HL-60/S4 treated with phorbol 12-myristate 13-acetate at 8.2 ng/mL for 4 days and 3 days (cell line): ENCODE data around the gene ITPR1.
"Not testable (repeated sequence)": the region's sequence is repeated elsewhere in the genome, so short reads cannot be mapped to it uniquely, and the experiment has no call there.

Experiments
- in situ Hi-C: fragments of 300-500 bp; cut with MboI; formaldehyde crosslinking; loops from 2 replicates; pipeline ENCODE4 v1.15.0; 2022; ENCODE audit warnings: low sequenced_read_pairs

The ITPR1 gene

DNA sequence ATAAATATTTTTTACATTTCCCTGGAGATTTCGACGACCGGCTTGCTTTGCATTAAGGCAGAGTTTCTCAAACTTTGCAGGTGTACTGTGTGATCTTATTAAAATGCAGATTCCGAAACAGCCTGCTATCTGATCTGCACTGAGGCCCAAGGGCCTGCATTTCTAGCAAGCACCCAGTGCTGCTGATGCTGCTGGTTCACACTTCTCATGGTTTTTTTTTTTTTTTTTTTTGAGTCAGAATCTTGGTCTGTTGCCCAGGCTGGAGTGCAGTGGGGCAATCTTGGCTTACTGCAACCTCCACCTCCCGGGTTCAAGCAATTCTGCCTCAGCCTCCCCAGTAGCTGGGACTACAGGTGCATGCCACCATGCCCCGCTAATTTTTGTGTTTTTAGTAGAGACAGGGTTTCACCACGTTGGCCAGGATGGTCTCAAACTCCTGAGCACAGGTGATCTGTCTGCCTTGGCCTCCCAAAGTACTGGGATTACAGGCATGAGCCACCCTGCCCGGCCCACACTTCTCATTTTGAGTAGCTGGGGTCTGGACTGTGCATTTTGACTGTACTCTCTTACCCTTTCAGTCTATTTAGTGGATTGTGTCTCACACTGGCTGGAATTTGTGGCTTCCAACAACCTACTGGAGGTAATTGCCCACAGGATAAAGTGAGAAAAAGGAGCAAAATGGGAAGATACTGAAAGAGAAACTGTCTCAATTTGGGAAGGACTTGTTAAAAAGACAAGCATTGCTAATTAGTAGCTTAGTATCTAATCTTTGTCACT, 94.1 kb downstream of the ITPR1 start:
- in situ Hi-C loops = no loop called here

DNA sequence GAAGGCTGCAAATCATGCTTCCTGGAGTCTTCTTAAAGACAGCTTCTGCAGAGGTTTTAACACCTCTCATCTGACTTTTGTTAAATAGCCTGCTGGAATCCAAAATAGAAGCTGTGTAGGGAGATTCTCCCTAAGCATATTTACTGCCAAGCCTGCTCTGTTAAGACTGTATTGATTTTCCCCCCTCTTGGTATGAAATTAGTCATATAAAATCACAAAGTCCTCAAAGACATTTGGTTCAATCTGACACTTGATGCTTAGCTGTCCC, 94.6 kb downstream of the ITPR1 start:
- in situ Hi-C loops = no loop called here

DNA sequence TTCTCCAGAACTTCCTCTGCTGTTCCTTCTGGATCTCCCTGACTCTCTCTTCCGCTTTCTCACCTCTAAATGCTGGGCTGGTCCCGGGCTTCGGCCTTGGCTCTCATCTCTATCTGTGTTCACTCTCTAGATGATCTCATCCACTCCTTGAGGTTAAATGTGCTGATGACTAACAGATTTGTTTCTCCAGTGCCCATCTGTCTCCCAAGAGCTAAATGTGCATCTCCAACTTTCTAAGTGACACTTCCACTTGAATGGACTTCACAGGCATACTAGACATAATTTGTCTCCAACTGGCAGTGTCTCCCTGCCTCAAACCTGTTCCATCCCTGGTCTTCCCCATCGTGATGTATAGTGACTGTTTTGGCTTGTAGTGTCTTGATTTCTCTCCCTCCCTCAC, 95.3 kb downstream of the ITPR1 start:
- in situ Hi-C loops = no loop called here

DNA sequence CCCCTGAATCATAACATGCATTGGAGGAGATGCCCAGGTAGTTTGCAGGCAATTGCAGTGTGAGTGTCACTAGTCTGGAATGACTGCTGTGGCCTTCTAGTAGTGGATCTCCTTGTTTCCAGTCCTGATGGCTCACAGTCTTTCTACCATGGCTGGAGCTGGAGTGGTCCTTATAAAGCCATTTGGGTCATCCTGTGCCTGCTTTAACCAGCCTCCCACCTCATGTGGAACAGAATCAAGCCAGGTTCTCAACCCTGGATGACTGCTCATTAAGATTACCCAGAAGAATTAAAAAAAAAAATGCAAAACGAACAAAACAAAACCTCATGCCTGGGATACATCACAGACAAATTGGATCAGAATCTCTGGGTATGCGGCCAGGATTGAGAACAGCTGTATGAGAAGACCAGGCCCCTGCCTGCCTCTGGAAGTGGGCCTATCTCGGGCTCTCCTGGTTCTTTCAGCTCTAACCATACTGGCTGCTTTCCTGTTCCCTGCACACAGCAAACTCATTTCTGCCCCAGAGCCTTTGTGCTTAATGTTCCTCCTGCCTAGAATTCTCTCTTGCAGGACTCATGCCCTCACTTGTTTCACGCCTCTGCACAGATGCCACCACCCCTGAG, 96.4 kb downstream of the ITPR1 start:
- in situ Hi-C loops = no loop called here

DNA sequence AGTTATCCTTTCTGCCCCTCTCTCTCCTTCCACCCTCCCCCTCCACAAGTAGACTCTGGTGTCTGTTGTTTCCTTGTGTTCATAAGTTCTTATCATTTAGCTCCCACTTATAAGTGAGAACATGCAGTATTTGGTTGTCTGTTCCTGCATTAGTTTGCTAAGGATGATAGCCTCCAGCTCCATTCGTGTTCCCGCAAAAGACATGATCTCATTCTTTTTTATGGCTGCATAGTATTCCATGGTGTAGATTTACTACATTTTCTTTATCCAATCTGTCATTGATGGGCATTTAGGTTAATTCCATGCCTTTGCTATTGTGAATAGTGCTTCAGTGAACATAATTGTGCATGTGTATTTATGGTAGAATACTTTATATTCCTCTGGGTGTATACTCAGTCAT, 97.7 kb downstream of the ITPR1 start:
- in situ Hi-C loops = not testable (repeated sequence)

DNA sequence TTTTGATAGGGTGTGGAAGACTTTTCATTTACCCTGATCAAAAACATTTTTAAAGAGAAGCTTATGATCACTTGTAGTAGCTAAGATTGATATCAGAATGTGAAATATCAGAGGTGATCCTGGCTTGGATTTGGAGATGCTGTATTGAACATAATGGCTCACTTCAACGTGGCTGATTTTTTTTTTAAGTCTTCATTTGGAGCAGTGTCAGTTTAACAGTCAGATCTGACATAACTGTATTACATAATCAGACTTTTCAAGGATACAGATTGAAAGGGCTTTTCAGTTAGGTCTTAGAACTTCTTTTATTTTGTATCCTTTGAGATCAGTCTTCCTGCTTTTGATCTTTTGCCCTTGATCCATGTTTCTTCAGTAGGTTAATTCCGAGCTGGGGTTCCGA, 98.5 kb downstream of the ITPR1 start:
- in situ Hi-C loops = no loop called here

DNA sequence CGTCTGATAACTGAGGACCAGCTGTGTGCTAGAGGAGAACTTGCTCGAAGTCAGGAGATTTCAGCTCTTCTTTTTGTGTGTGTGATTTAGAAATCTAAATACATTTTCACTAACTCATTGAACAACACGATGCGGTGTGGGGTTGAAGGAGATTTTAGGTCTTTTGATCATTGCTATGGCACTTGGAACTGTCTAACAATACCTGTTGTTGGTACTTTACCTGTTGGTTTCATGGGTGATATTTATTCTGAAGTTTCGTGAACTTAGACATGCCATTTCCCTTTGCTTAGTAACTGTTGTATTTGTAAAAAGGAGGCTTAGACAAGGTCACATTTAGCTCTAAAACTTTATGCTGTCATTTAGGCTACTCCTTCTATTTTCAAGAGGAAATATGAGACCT, 99.9 kb downstream of the ITPR1 start:
- in situ Hi-C loops = no loop called here

DNA sequence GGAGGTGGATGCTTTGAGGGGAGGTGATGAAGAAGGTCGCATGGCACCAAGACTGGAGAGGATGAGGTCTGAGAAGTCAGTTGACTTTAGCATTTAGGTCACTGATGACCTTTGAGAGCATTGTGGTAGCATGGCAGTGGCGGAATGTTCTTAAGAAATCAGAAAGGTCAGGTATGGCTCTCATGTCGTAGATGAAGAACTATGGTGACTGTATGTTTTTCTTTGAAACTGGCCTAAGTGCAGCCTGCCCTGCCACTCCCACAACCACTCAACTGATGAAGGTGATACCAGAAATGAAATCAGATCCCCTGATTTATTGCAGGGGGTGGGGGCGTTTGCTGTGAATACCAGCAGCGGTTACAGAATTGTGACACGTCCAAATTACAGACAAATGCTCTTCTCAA, 102.6 kb downstream of the ITPR1 start:
- in situ Hi-C loops = no loop called here

DNA sequence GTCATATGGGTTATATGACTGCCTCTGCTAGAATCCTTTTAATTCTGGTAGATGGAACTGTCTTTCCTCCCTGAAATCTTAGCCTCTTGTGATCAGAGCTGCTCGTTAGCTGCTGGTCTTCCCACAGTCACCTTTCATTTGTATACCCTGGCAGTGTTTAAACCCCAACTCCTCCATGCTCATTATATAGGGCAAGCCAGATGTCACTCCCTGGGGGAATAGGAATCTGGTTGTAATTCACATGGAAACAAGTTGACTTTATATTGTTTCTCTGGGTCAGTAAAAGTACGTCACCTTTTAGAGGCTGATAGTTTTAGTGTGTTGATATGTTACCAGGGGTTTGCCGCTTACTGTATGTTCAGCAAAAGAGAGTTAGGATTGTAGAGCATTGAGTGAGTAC, 103.5 kb downstream of the ITPR1 start:
- in situ Hi-C loops = no loop called here

DNA sequence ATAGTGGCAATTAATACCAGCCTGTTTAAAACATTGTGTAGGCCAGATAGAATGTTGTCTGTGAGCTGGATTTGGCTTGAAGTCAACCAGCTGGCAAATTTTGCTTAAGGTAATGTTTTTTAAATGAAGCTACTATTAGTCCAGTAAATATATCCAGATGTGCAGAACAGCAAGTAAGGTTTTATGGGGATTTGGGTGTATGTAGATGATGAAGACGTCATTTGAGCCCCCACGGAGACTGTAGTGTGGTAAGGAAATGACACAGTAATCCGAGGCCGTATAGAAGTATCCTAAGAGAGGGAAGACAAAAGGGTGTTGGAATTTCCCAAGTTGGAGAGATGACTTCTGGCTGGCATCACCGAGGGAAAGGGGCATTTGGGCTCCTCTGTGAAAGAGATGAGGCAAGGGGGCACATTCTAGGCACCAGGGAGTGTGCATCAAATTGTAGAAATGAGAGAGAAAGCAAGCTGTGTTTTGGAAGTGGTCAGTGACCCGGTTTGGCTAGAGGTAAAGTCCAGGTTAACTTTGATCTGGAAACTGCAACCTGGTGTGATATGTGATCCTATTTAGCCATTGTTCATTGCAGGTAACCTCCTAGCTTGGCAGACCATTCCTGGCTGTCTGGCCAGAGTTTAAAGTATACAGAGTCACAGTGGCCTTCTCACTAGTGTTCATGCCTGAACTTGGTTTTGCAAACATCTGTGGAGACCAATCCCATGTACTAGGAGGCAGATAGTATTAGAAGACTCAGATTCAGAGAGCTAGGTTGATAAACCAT, 104.2 kb downstream of the ITPR1 start:
- in situ Hi-C loops = no loop called here

DNA sequence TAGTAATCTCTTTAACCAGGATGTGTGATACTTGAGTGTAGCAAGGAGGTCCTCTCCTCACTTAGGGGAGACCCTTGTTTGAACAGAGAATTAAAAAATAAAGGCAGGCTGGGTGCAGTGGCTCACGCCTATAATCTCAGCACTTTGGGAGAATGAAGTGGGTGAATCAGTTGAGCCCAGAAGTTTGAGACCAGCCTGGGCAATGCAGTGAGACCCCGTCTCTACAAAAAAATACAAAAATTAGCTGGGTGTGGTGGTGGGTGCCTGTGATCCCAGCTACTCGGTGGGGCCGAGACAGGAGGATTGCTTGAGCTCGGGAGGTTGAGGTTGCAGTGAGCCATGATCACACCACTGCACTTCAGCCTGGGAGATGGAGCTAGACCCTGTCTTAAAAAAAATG, 105.1 kb downstream of the ITPR1 start:
- in situ Hi-C loops = not testable (repeated sequence)

DNA sequence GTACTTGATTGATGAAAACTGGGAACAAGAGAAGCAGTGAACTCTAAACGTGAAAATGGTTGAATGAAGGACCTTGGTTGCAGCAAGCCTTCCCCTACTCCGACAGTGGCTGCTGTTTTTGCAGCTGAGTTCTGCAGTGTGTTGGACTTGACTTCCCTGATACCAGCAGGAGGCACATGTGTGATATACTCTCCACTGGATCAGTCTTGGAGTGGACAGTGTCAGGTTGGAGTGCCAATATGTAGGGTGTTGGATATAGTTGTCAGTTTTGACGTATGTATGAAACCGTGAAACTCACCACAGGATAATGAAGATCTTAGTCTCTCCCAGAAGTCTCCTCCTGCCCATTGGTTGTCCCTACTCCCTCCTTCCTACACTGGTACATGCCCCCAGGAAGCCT, 106.5 kb downstream of the ITPR1 start:
- in situ Hi-C loops = no loop called here

DNA sequence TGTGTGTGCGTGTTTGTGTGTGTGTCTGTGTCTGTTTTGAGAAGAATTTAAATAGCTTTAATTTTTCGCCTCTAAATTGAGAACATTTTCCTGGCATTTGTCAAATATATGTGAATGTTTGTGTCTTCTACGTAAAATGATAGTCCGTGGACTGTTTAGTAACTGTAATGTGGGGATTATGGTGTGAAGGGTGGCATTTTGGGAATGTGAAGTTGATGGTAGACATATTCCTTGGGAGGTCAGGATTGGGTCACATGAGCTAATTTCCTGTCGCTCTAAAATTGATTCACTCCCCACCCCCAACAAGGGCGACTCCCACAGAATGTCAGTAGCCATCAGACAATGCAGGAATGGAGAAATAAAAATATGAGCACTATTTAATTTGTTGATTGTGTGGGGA, 107.3 kb downstream of the ITPR1 start:
- in situ Hi-C loops = no loop called here

DNA sequence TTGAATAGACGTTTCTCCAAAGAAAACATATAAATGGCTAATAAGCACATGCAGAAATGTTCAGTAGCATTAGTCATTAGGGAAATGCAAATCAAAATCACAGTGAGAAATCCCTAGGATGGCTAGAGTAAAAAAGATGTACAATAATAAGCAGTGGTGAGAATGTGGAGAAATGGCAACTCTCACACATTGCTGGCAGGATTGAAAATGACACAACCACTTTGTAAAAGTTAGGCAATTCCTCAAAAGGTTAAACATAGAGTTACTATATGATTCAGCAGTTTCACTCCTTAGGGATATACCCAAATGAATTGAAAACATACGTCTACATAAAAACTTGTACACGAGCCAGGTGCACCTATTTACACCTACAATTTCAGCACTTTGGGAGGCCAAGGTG, 108.7 kb downstream of the ITPR1 start:
- in situ Hi-C loops = no loop called here

DNA sequence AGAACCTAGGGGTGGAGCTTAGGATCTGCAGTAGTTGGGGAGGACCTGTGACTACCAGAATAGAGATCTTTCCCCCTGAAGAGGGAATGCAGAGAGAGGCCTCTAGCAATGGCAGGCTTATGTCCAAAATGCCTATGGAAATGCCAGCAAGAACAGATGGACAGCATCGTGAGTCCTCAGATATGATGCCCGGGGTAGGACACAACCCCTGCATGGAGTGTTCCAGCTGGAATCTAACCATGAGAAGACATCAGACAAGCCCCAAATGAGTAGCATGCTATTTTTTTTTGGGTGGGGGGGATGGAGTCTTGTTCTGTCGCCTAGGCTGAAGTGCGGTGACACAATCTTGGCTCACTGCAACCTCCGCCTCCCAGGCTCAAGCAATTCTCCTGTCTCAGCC, 111.5 kb downstream of the ITPR1 start:
- in situ Hi-C loops = no loop called here

DNA sequence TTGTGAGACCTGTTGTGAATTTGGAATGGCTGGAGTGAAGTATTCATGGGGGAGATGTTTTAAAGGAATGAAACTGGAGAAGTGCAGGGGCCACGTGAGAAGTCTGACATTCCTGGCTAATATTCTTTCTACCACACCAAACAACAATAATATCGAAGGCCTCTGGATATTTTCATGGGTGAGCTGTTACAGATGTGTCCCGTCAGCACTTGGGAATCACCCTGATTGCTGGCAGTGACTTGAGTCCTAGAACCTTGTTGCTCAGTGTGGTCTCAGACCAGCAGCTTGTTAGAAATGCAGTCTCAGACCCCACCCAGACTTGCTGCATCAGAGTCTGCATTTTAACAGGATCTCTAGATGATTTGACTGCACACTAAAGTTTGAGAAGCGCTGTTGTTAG, 113.8 kb downstream of the ITPR1 start:
- in situ Hi-C loops = no loop called here

DNA sequence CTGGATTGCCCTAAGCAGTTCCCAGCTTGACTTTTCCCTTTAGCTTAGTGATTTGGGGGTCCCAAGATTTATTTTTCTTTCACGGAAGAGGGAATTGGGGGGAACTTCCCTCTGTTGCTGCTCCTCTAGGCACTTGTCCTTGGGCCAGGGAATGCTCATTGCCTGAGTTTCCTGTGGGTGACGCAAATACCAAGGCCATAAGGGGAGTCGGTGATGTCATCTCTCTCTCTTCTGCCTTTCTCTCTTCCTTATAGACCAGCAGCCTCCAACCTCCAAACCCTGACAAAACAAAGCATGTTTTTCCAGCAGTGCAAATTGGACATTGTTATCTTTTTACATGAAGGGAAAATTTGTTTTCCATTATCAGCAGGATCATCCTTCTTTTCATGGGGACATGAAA, 120.2 kb downstream of the ITPR1 start:
- in situ Hi-C loops = no loop called here

DNA sequence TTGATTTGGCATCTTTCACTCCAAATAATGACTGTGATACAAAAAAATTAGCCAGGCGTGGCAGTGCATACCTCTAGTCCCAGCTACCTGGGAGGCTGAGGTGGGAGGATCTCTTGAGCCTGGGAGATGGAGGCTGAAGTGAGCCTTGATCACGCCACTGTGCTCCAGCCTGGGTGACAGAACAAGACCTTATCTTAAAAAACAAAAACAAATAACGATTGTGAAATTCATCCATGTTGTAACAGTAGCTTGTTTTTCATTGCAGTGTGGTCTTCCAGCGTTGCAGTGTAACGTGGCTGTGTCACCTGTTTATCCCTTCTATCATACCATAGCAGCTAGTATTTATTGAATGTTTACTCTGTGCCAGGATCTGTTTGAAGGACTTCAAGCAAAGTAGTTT, 120.9 kb downstream of the ITPR1 start:
- in situ Hi-C loops = no loop called here

DNA sequence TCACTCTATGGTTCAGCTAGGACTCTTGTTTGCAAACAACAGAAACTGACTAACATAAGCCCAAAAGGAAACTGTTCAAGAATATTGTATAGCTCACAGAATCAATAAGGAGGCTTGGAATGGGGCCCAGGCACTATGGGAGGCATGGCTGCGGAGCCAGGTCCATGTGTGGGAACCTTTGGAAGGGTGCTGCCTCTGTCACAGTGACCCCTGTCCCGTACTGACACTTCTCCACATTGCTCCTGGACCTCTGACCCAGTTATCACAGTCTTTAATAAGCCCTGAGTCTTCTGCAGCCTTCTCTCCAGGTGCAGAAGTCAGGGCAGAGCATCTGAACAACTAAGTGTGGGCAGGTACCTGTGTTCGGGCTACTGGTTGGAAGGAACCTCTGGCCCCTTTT, 121.8 kb downstream of the ITPR1 start:
- in situ Hi-C loops = no loop called here

DNA sequence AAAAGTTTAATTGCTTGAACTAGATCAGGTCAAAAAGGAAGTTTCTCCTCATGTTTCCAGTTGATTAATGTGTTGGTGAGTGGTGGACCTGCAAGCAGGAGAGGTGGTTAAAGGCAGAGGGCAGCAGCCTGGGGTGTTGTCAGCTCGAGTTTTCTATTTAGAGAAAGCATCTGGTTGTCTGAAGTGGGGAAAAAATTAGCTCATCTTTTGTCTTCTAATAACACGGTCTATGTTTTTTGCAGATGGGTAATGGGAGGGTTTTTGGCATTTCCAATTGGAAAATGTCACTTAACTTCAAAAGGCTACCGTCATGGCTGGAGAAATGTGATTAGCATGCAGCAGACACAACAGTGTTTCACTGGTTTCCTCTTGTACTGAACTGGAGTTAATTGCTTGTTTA, 122.6 kb downstream of the ITPR1 start:
- in situ Hi-C loops = no loop called here

DNA sequence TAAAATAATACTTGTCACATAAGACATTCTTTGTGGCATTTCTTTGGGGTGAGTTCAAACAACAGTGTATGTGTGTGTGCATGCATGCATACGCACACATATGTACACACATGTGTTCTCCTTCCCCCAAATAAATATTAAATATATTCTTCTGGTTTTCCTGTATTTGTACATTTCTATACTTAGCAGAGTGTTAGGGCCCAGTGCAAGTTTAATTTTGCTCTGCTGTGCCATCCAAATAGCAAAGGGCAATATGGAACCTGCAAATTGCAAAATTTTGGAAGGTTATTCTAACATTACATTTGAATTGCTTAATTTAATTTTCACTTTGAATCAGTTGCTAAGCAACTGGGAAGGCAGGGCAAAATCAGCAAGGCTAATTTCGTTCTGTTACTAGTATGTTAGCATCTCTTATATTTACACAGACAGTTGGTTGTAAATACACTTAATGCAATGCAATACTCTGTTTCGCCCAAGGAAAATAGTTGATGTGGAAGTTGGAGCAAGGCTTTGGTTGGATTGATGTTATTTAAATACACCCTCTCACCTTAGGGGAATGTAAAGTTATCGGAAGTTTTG, 130.4 kb downstream of the ITPR1 start:
- in situ Hi-C loops = no loop called here
